GM19324 (cell line): ENCODE data around the gene ALLC.
A peak's percentile ranks its signal among the peaks of the same experiment; 100 is the strongest.

Experiments
- ATAC-seq: cut with Tn5 transposase; IDR thresholded peaks from one replicate; pipeline ENCODE4 v1.9.1; 2021; ENCODE audit warnings: mild to moderate bottlenecking, moderate library complexity; ENCODE audit not compliant: unreplicated experiment, low FRiP score

The ALLC gene

DNA sequence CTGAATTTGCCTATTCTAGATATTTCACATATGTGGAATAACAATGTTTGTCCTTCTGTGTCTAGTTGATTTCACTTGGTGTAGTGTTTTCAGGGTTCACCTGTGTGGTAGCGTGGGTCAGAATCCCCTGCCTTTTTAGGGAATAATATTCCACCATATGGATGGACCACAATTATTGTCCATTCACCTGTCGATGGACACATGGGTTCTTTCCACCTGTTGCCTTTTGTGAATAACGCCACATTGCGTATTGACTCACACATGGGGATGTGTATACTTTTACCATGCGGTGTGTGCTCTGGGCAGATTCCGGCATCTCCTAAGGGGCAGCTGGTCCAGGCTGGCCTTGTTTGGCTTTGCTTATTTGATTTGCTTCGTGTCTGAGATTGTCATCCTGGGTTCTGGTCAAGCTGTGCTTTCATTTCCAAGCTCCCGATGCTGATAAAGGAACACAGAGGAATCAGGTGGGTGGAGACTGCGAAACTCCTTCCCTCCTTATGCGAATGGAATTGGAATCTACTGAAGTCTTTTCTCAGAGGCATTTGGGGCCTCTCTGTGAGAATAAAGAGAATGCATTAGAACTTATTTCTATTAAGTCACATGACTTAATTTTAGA is 18.9 kb upstream of the ALLC start:
- no peak for ATAC-seq

DNA sequence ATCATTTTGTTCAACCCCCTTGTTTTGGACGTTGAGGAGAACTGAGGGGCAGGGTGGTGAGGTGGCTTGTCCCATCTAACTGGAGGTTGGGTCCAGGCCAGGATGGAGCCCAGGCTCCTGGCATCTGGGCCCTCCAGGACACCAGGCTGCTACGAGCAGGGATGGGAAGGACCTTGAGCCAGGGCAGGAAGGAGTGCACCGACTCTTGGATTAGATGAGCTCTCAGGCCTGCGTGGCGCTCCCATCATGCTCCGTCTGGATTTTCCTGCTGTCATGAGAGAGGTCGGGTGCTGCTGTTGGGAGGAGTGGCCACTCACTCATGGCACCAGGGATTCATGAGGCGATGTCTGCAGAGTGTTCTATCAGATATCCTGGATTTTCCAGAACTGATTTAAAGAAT is 18.3 kb upstream of the ALLC start:
- no peak for ATAC-seq

- no peak for ATAC-seq
Observed at GRCh38 chr2:3641181-3641580, 16.8 kb upstream of the ALLC start.

DNA sequence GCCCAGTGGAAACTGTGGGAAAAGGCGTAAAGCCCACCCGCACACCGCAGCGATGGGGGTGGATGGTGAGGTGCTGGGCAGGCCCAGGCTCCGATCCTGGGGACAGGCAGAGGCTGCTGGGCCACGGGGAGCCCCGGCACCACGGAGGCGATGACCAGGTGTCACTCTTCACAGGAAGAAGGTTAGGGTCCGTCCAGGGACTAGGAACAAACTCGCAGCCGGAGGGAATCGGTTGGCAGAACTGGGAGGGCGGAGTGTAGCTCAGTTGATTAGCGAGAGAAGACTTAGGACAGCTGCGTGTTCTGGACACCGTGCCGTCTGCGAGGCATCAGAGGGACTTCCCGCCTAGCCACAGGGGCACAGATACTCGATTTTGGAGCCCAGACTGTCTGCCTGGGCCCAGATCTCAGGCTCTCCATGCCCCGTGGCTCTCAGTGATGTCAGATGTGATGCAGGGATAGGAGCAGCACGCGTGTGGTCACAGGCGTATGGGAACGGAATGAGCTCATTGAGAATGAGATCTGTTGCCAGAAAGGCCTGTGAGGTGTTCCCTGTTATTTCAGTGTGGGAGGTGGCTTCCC is 16.1 kb upstream of the ALLC start:
- no peak for ATAC-seq

GRCh38 chr2:3642521-3643215 is 15.3 kb upstream of the ALLC start:
- ATAC-seq, result no peak

GRCh38 chr2:3643371-3644245 is 14.4 kb upstream of the ALLC start:
- no peak for ATAC-seq

DNA sequence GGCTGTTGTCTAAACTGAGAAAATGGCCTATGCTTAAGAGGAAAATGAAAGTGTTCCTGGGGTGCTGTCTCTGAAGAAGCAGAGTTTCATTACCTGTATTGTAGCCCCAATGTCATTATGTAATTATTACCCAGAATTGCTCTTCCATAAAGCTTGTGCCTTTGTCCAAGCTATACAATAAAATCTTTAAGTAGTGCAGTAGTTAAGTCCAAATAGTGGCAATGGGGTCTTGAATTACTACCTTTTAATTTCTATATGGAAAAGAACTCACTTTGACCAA is 13.8 kb upstream of the ALLC start:
- ATAC-seq, result peak; percentile 61

GRCh38 chr2:3644891-3645605 is 13.0 kb upstream of the ALLC start:
- ATAC-seq, result no peak

GRCh38 chr2:3645745-3646389 is 12.1 kb upstream of the ALLC start:
- ATAC-seq, result no peak

- ATAC-seq, result no peak
Observed at GRCh38 chr2:3646446-3646845, 11.6 kb upstream of the ALLC start.

- ATAC-seq, result no peak
Observed at GRCh38 chr2:3647246-3647645, 10.8 kb upstream of the ALLC start.

- no peak for ATAC-seq
Observed at GRCh38 chr2:3647831-3648651, 10.0 kb upstream of the ALLC start.

GRCh38 chr2:3648652-3649177 is 9.3 kb upstream of the ALLC start:
- no peak for ATAC-seq

GRCh38 chr2:3649581-3649980 is 8.4 kb upstream of the ALLC start:
- ATAC-seq, result no peak

DNA sequence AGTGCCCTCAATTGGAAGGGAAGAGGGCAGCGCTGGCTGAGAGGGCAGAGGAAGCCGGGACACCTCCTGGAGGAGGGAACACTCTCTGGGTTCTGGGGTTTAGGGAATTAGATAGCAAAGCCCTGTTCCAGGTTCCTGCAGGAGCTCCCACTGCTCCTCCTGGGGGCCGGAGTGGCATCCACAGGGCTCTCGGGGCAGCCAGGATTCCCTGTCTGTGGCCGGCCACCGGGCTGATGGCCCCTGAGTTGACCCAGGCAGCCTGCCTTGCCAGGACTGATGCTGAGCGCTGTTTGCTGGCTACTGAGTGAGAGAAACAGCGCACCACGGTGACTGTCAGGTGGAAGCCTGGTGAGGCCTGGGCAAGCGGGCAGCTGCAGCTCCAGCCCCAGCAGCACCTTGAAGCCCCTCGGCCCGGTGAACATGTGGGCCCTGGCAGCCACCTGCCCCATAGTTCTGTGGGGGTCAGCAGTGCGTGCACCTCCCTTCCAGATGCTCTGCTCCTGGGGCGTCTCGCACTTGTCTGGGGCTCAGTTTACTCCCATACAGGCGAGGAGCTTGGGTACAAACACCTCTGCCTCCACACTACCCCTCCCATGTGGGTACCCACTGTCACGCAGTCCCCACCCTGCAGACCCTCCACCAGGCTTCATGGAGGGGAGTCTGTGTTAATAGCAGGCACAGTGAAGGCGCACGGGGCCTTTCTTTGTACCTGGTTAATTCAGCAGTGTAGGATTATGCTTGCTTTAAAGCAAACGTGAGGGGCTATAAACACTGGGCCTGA is 7.7 kb upstream of the ALLC start:
- no peak for ATAC-seq

DNA sequence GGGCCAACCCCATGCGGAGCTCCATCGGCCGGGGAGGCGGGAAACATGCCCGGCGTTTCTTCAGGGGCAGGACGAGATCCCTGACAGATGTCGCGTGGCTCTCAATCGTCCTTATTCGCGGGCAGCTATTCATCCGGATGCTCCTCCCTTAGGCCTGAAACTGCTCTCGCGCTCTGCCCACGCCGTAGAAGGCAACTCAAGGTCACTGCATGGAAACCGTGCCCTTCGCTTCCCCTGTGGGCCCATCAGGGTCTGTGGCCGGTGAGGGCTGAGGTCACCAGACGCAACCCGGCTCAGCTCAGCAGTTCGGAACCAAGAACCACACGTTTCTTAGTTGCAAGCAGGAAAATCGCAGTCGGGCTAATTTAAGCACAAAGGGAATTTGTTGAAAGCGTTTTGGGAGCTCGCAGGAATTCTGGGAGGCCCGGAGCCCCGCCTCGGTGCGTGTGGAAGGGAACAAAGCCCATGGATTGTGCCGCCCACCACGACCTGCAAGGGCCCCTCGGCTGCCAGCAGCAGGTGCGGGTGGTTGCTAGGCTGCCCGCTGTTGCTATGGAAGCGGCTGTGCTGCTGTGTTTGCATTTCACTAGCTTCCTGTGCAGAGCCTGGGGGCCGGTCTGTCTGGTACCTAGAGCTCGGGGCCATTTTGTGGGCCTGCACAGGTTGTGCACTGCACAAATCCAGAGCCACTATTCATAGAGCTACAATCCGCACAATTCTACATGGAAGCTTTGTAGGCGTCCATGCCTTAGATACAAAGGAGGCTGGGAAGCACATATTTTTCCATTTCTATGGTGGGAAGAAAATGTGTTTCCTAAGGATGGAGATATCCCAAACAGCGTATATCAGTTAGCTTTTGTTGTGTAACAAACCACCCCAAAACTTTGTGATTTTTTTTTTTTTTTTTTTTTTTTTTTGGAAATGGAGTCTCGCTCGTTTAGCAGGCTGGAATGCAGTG is 6.0 kb upstream of the ALLC start:
- peak; percentile 85 for ATAC-seq

DNA sequence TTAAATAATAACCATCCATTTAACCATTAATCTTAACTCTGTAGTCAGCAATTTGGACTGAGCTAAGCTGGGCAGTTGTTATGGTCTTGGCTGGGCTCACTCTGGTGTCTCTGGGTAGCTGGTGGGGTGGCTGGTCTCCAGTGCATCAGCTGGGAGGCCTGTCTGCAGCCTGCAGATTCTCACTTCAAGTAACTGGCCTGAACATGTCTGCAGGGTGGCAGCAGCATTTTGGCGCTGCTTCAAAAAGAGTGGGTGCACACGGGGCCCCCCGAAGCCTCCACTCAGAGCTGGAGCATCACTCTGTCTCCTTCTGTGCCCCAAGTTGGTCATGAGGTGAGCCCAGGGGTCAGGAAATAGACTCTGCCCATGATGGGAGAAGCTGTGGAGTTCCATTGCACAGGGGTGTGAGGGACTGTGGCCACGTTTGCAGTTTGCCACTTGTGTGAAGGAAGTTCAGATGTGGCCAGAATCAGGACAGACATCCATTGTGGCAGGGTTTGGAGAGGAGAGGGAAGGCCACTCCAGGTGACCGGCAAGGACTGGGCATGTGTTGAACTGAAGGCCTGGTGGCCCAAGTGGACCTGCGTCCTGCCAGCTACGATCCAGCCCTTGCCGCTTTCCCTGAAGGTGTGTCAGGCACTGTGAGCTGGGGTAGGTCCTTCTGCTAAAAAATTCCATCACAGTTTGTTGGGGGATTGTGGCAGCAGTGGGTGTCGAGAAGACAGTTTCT is 4.9 kb upstream of the ALLC start:
- ATAC-seq, result no peak
